HCT116 (cell line): ENCODE measurements around the gene WNK4.

Experiments
- CEBPB ChIP-seq: IDR thresholded peaks from 2 replicates; pipeline ENCODE4 v1.6.1; 2012; ENCODE audit warnings: low read depth
- CTCF ChIP-seq, 3 experiments: fragments of 200-600 bp in 1 of 3; sonication (generic) in 1 of 3; IDR thresholded peaks in 2 of 3; conservative IDR thresholded peaks in 1 of 3; 2 replicates each; pipeline ENCODE4 v1.5.1; 2012 to 2017; ENCODE audit warnings: low read depth in 2 of 3, low read length in 2 of 3, antibody characterized with exemption in 1 of 3, borderline replicate concordance in 1 of 3, control low read depth in 1 of 3, mild to moderate bottlenecking in 1 of 3, mixed read lengths in 1 of 3, mixed run types in 1 of 3, moderate library complexity in 1 of 3; ENCODE audit not compliant: insufficient read depth in 1 of 3
- POLR2A ChIP-seq: IDR thresholded peaks from 2 replicates; pipeline ENCODE4 v1.7.0; 2011; ENCODE audit warnings: borderline replicate concordance; ENCODE audit not compliant: insufficient read depth, insufficient read length; ENCODE audit errors: extremely low read depth
- RAD21 ChIP-seq: IDR thresholded peaks from 2 replicates; pipeline ENCODE4 v1.6.1; 2012; ENCODE audit warnings: low read depth, mild to moderate bottlenecking
- YY1 ChIP-seq: IDR thresholded peaks from 2 replicates; pipeline ENCODE4 v1.6.1; 2011; ENCODE audit warnings: low read length, low read depth, moderate library complexity, mild to moderate bottlenecking; ENCODE audit not compliant: insufficient replicate concordance; ENCODE audit errors: extremely low read depth
- ZFX ChIP-seq: fragments of 450-650 bp; IDR thresholded peaks from 2 replicates; pipeline ENCODE4 v1.6.1; 2017

GRCh38 chr17:42748202-42748907, 32.1 kb upstream of the WNK4 start:
- TF ChIP-seq CTCF (IDR thresholded peaks at IDR 0.05 in 2 of 3, conservative IDR thresholded peaks at IDR 0.05 in 1 of 3; ENCODE audit: borderline replicate concordance in 1 of 3, insufficient read depth in 1 of 3, low read depth in 2 of 3, low read length in 2 of 3) (no peak), YY1 (no peak), ZFX (no peak), CEBPB (no peak), RAD21 (no peak), POLR2A (no peak)
